ENCODE measurements around the gene UBE4A.

UBE4A gene

GRCh38 chr11:118341815-118342489, 17.4 kb upstream of the UBE4A start:
- no peak for DNase-seq

DNA sequence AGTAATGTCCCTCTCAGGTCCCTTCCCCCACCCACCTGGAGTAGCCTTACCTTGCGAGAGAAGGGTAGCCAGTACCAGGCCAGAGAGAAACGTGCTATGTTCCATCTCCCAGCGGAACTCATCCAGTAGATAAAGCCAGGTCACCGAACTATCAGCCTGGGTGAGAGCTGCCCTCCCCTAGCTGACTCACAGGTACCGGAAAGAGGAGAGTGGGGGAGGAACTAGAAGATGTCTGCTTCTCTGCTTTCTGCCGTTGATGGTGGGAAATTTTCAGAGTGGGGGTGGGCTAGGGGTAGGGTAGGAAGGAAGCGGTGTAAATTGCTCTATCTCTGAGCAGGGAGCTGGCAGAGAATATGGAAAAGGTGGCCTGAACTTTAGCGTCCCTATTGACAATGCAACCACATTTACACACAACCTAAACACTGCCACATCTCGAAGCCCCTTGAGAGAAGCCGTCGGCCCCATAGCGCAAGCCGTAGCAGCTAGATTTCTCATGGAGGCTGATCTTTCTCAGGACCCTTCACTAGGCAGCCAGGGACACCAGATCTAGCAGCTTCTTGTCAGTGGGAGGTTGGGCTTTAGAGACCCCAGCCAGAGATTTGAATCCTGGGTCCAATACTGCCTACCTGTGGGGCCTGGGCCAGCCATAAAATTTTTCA, 16.8 kb upstream of the UBE4A start, which contains the start of gene CD3D:
CD3D (minus strand) TSS at position 203 of the 659 bp plus-strand sequence; CDS start at position 105, 98 bp downstream.
- no peak for DNase-seq

GRCh38 chr11:118343248-118343647, 16.2 kb upstream of the UBE4A start:
- no peak for DNase-seq

- no peak for DNase-seq
Measured at GRCh38 chr11:118343981-118344515, 15.4 kb upstream of the UBE4A start, which contains the start of gene CD3G. Gene CD3G (plus strand): TSS chr11:118344344. CDS start chr11:118344424, 80 bp downstream.

DNA sequence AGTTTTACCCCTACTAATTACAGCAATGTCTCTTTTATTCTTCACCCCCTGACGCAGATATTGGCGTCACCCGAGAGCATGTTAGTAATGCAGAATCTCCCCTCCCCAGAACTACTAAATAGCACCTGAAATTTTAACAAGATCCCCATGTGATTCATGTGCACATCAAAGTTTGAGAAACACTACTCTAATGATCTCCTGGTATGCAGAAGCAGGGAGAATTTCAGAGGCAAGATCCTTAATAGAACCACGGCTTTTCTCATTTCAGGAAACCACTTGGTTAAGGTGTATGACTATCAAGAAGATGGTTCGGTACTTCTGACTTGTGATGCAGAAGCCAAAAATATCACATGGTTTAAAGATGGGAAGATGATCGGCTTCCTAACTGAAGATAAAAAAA, 9.9 kb upstream of the UBE4A start:
- no peak for DNase-seq

- DNase-seq = no peak
Measured at GRCh38 chr11:118353084-118353710, 6.2 kb upstream of the UBE4A start.

- DNase-seq = no peak
Measured at GRCh38 chr11:118358071-118358470, 1.3 kb upstream of the UBE4A start.

GRCh38 chr11:118364956-118365615, 5.7 kb downstream of the UBE4A start:
- DNase-seq = no peak

GRCh38 chr11:118366287-118366686, 6.9 kb downstream of the UBE4A start:
- DNase-seq = no peak

DNA sequence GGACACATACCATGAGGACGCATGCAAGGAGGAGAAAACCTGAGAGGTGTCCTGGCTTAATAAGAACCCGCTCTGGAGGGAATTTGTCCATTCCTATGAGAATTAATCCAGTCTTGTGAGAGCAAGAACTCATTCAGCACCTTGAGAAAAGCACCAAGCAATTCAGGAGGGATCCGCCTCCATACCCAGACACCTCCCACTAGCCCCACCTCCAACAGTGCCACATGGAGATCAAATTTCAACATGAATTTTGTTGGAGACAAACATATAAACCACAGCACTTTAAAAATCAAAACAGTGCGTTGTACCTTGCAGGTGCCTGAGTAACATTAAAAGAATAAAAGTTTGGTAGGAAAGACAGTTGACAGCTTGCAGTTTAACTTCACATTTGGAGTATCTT, 11.4 kb downstream of the UBE4A start:
- DNase-seq = no peak

DNA sequence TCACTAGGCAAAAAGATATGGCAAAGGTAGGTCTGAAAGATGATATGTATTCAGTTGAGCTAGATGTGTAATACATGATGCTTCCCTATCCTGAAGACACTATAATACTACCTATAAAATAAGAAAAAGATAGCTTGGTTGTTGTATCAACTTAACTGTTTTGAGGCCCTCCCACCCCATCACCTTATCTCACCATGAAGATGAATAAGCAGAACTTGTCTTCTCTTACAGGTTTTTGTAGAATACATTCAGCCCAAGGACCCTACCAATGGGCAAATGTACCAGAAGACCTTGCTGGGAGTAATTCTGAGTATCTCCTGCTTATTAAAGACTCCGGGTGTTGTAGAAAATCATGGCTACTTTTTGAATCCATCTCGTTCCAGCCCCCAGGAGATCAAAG, 13.9 kb downstream of the UBE4A start:
- no peak for DNase-seq

GRCh38 chr11:118373871-118374270, 14.5 kb downstream of the UBE4A start:
- no peak for DNase-seq

DNA sequence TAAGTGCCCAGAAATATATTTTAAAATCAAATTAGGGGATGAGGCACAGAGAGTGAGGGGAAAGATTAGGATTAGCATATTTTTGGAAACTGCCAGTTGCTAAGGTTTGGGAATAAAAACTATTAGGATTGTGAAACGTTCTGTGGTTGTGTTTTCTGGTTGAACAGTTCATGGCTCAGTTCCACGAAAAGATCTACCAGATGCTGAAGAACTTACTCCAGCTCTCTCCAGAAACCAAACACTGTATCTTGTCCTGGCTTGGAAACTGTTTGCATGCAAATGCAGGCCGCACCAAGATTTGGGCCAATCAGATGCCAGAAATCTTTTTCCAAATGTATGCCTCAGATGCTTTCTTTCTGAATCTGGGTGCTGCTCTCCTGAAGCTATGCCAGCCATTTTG, 15.3 kb downstream of the UBE4A start:
- DNase-seq = no peak

- DNase-seq = no peak
Measured at GRCh38 chr11:118375978-118376377, 16.6 kb downstream of the UBE4A start.

GRCh38 chr11:118379497-118379896, 20.1 kb downstream of the UBE4A start:
- DNase-seq = no peak

DNA sequence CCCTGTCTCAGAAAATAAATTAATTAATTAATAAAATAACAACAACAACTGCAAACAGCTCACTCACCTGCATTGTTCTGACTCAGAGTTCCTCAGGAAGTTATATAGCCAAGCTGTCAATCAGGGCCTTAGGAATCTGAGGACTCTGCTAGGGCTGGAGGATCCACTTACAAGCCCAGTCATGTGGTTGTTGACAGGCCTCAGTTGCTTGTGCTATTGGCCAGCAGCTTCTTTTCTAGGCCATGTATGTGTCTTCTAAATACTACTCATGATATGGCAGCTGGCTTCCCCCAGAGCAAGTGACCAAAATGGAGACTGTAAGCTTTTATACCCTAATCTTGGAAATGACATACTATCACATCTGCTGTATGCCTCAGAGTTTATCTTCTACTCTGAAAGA, 21.2 kb downstream of the UBE4A start:
- no peak for DNase-seq

DNA sequence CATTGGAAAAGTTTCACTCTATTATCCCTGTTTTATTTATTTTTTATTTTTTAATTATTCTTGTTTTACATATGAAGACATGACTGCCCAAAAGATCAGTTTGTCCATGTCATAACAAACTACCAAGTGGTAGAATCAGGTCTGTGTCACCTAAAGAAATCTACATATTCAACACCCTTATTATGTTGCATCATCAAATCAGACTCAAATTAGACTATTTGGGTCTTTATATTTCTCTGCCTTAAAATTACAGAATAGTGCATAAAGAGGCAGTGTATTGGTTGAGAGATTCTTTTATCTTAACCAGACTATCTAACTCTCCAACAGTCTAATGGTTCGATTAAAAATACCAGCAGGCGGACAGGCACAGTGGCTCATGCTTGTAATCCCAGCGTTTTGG, 23.6 kb downstream of the UBE4A start:
- no peak for DNase-seq

DNA sequence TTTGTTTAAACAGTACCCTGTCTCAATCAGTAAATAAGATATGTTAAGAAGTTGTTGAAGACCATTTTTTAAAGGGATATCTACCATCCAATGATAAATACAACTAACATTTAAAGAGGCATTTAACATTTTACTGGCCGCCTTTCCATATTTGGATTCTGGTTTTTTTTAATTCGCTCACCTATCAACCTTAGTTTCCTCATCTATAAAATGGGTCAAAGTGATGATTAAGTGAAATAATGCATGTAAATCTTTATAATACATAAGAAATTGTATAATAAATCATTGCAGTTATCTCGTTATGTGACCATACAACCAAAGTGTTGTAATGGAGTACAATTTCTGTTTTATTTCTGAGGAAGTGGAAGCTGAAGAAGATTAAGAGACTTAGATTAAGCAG, 24.3 kb downstream of the UBE4A start:
- DNase-seq = no peak

DNA sequence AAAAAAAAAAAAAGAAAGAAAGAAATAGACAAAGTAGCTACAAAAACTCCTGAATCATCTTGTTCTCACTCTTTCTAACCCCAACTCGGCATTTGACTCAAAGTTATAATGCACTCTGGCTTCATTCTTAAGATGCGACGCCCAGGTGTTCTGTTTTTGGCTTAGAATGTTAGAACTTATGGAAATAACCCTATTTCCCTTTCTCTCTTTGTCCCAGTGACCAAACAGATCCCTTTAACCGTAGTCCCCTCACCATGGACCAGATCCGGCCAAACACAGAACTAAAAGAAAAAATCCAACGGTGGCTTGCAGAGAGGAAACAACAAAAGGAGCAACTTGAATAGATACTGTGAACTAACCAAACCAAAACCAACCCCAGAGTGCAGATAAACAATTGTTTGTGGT, 36.7 kb downstream of the UBE4A start:
- DNase-seq = no peak

- no peak for DNase-seq
Measured at GRCh38 chr11:118397448-118397847, 38.0 kb downstream of the UBE4A start.

DNA sequence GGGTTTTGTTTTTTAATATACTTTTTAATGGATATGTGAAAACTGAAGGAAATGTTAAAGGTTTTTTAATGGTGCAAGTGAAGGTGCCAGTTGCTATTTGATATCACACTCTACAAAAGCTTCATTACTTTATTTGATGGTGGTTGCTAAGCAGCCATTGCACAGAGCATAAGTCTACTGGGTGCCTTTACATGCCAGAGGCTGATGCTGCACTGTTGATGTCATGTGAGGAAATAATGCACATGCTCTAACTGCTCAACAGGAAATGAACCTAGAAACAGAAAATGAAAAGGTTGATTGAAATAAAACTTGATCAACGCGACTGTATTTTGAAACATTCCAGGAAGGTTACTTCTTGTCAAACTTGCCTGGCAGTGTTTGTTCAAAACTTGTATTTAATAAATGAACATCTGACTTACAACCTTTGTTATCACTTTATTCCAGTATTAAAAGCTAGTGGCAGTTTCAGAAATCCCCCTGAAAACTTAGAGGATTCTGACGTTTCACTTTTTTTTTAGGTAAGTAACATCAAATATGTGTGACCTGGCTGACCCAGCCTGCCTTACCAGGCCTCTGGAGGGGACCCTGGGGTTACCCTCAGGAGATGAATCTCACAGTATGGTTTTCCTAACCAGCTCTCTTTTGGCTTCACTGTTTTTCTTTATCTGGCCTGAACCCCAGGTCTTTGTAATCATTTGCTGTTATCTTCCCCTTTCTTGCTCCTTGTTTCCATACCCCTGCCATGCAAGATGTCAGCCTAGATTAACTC, 39.6 kb downstream of the UBE4A start:
- no peak for DNase-seq

DNA sequence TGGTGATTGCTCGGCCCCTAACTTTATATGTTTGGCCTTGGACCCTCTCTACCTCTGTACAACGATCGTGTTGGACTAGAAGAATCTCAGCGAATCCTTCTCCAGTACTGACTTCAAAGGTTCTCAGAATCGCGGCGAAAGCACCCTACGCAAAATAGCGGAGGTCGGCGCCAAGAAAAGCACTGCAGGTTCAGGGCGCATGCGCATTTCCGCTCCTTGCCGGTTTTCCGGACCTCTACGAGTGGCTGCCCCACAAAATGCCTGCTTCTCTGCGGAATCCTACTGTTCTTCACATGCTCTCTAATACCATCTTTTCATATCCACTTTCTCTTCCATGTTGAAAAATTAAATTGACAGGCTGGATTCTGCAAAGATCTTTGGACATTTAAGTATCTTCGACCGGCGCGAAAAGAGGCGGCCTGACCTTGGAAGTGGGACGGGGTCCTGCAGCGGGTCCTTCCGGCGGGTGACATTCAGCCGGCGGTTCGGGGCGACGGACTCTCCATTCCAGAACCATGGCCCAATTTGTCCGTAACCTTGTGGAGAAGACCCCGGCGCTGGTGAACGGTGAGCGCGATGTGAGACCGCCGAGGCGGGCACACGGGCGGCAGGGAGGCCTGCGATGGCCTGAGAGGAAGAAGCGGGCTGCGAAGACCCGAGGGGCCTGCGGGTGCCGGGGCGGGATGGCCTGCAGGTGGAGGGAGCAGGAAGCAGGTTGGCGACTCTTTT, 41.9 kb downstream of the UBE4A start, which contains the start of gene ATP5MG:
ATP5MG (plus strand) TSS at position 456 of the 729 bp plus-strand sequence; CDS start at position 516, 60 bp downstream.
- peak; percentile 76 for DNase-seq

All from NCI-H1048 (cell line).